Astrocyte of the cerebellum (primary cell): ENCODE data around the gene WDR5.

Experiments
- DNase-seq: peaks from one replicate; pipeline ENCODE4 v3.0.0-alpha.2; 2011; ENCODE audit warnings: low read depth
- H3K4me3 ChIP-seq: 2 replicates; pipeline ENCODE4 v1.5.1; 2011; ENCODE audit warnings: mild to moderate bottlenecking, low read depth, low read length, moderate library complexity
- in situ Hi-C: cut with HindIII; loops from 2 replicates; pipeline ENCODE4 v1.10.0; 2017; ENCODE audit warnings: low sequenced_read_pairs
- TF ChIP-seq, protein P1 (sequence below): IDR thresholded peaks from 2 replicates; pipeline ENCODE4 v1.5.1; 2012; ENCODE audit warnings: low read length, low read depth, moderate library complexity, mild to moderate bottlenecking; ENCODE audit errors: missing control alignments

Gene WDR5

DNA sequence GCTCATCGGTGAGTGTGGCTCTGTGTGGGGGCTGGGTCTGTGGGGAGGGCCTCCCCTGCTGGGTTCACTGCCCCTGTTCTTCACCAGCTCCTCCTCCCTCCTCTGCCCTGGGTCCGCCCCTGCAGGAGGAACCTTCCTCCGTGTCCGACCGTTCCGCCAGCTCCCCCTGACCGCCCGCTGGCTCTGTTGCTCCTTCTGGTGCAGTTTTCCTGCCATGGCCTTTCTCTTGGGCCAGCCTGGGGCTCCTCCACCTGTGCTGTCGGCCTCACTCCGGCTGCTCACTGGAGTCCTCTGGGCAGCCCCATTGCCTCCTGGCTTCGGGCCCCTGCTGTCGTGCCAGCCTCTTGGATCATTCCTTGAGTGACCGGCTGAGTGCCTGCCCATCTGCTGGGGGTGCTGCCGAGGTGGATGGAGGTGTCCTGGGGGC is 16.2 kb downstream of the WDR5 start:
- TF ChIP-seq, protein P1, sequence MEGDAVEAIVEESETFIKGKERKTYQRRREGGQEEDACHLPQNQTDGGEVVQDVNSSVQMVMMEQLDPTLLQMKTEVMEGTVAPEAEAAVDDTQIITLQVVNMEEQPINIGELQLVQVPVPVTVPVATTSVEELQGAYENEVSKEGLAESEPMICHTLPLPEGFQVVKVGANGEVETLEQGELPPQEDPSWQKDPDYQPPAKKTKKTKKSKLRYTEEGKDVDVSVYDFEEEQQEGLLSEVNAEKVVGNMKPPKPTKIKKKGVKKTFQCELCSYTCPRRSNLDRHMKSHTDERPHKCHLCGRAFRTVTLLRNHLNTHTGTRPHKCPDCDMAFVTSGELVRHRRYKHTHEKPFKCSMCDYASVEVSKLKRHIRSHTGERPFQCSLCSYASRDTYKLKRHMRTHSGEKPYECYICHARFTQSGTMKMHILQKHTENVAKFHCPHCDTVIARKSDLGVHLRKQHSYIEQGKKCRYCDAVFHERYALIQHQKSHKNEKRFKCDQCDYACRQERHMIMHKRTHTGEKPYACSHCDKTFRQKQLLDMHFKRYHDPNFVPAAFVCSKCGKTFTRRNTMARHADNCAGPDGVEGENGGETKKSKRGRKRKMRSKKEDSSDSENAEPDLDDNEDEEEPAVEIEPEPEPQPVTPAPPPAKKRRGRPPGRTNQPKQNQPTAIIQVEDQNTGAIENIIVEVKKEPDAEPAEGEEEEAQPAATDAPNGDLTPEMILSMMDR: no peak
- in situ Hi-C loops: no loop called here
- DNase-seq: no peak
- H3K4me3 ChIP-seq: no peak overlapping the region

DNA sequence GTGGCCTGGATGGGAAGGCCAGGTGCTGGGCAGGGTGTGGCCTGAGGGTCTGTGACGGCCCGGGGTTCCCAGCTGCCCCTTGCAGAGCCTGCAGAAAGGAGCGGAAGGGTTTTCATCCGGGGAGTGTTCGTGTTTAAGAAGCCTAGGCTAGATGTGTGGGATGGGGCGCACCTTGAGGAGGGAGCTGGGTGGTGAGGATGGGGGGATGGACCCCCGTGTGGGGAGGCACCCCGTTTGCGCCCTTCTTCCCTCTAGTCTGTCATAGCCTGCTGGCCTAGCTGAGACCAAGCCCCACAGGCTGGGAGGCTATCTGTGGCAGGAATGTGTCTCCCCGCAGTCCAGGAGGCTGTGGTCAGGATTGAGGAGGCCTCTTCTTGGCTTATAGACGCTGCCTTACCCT is 16.6 kb downstream of the WDR5 start:
- H3K4me3 ChIP-seq: no peak overlapping the region
- in situ Hi-C loops: no loop called here
- TF ChIP-seq, protein P1: no peak
- DNase-seq: no peak

DNA sequence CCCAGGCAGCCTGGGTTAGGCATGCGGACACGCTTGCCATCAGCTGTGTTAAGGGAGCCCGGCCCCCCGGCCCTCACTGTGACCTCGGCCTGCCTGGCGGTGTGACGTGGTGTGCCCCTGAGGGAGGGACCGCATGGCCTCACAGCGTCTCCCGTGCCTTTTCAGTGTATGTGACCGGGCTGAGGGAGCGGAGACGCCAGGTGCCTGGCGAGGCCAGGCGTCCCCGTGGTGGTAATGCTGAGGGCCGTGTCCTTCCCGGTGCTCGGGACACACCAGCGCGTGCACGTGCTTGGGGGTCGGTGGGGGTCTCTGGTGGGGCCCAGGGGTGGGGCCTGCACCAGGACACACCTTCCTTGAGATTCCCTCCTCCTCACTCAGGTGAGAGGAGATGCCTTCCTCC is 17.6 kb downstream of the WDR5 start:
- H3K4me3 ChIP-seq: no peak overlapping the region
- no peak for DNase-seq
- in situ Hi-C loops: no loop called here
- TF ChIP-seq, protein P1: no peak

DNA sequence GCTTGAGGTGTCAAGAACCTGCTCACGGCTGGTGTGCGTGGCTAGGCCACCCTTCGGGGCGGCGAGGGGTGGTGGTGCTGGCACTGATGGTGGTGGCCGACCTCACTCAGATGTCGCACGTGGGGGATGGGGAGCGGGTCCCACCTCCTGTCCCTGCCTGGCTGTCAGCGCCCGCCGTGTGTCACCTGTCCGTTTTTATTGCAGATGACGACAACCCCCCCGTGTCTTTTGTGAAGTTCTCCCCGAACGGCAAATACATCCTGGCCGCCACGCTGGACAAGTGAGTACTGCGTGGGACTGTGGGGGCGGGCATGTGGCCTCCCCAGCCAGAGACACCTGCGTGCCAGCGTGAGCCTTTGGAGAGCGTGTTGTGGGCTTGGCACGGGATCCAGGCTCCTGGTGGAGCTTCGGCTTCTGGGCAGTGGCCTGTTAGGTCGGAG is 18.4 kb downstream of the WDR5 start:
- in situ Hi-C loops: no loop called here
- DNase-seq: no peak
- TF ChIP-seq, protein P1: no peak
- H3K4me3 ChIP-seq: no peak overlapping the region

DNA sequence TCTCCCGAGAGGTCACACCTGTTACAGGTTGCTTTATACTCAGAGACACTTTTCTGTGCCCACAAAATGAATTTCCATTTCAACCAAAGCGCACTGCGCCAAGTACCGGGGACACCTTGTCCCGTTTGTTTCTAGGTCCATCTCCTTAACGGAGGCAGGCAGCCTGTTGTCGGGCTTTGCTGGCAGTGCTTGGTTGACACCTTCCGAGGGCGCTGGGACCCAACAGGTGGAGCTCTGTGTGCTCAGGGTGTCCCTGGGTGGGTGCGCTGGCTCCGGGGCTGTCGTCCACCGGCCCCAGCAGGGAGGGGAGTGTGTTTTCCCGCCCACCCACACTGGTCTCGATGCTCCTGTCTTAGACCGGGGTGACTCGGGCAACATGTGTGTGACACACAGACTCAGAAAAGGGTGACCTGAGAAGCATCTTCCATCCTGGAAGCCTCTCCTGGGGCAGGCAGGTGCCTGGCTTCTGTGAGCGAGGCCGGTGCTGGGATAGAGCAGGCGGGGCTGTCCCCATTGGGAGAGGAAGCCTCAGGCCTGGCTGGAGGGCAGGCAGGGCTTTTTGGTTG is 20.0 kb downstream of the WDR5 start:
- no peak overlapping the region for H3K4me3 ChIP-seq
- in situ Hi-C loops: no loop called here
- TF ChIP-seq, protein P1: no peak
- no peak for DNase-seq

DNA sequence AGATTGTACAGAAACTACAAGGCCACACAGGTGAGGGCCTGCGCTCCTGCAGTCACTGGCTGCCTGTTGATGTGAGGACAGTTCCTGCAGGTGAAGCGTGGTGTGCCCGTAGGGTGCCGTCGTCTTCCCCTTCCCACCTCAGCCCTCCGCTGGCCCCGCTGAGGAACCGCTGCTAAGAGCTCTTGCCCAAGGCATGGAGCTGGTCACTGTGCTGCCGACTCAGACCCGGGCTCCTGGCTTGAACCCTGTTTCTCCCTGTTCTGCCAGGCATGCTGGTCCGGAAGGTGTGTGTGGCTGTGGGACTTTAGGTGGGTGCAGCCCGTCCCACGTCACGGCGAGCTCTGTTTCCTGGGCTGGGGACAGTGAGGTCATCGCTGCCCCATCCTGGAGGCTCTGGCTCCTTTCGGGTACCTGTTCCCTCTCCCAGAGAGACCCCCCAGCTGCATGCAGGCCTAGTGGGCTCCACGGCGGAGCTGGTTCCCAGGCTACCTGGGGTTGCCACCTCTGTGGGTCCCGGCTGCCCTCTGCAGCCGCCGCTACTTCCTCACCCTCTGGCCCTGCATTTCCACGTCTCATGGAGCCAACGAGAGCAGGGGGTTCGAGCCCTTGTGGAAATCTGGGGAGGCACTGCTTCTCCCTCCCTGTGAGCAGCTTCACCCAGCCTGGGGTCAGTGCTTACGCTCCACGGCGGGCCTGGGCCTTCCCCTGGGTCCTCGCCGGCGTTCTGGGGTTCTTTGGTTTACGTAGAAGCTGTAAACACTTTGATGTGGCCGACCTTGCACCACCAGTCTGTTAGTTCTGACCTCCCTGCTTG is 20.9 kb downstream of the WDR5 start:
- DNase-seq: no peak
- TF ChIP-seq, protein P1: no peak
- in situ Hi-C loops: no loop called here

More for the DNA sequence above, 20.9 kb downstream of the WDR5 start:
- H3K4me3 ChIP-seq: no peak overlapping the region
